ENCODE measurements around the gene RPAIN. TPM values are rescaled to one million over a fixed set of nuclear protein-coding genes. Genes with fewer than 3 reads are reported as not detected.

Gene RPAIN
- total and polyA plus RNA-seq, 2 donors (not counting 3 experiments of a cell fraction or from before 2014, with no cell fraction given) = 39.3 to 55.9 TPM

GRCh38 chr17:5378566-5379207 is 41.3 kb upstream of the RPAIN start:
- no TSS peak for BruUV-seq (replicated peaks)
- Histone ChIP-seq H3K9ac (replicated peaks; ENCODE audit: extremely low read depth, insufficient read depth, low read length) (no peak overlapping the region), H3K9me1 (replicated peaks; ENCODE audit: control insufficient read depth, extremely low read depth, insufficient read depth, low read length) (no peaks in the 10 kb centered on the region), H4K20me1 (replicated peaks; ENCODE audit: control insufficient read depth, extremely low read depth, insufficient read depth, low read length) (no peaks in the 10 kb centered on the region), H2AFZ (ENCODE audit: low read depth, low read length) (no peak overlapping the region), H3K4me2 (ENCODE audit: insufficient read depth, low read length) (no peak overlapping the region), H3K27ac (ENCODE audit: insufficient read depth, low read depth, low read length) (no peak overlapping the region), H3K27me3 (ENCODE audit: control insufficient read depth in 2 of 2, insufficient read depth in 2 of 2, low read length in 2 of 2) (no peaks in the 10 kb centered on the region), H3K4me3 (replicated peaks in 1 of 3; ENCODE audit: insufficient read depth in 1 of 3, low read depth in 1 of 3, low read length in 3 of 3) (no peak overlapping the region), H3K9me3 (replicated peaks; ENCODE audit: control insufficient read depth, insufficient read depth, low read length) (no peaks in the 10 kb centered on the region), H3K36me3 (ENCODE audit: control insufficient read depth in 2 of 2, extremely low read depth in 1 of 2, insufficient read depth in 2 of 2, low read length in 2 of 2) (peaks cover 9 to 40% of the 10 kb centered on the region in 2 experiments), H3K79me2 (ENCODE audit: control insufficient read depth, insufficient read depth, low read length) (no peaks in the 10 kb centered on the region), H3K4me1 (ENCODE audit: control insufficient read depth, extremely low read depth, insufficient read depth, low read length) (no peaks in the 10 kb centered on the region)
- TF ChIP-seq GATA2 (IDR thresholded peaks at IDR 0.05; ENCODE audit: insufficient read depth, insufficient read length, low read depth, low read length) (no peak), FOS (IDR thresholded peaks at IDR 0.05; ENCODE audit: borderline replicate concordance, insufficient read depth, low read length) (no peak), EZH2 (IDR thresholded peaks at IDR 0.05; ENCODE audit: borderline replicate concordance, low read depth, low read length, severe bottlenecking) (no peak), JUN (IDR thresholded peaks at IDR 0.05; ENCODE audit: borderline replicate concordance, insufficient read depth, insufficient read length, low read depth) (no peak), POLR2AphosphoS5 (IDR thresholded peaks at IDR 0.05; ENCODE audit: insufficient read depth, low read depth, low read length) (no peak), MYC (IDR thresholded peaks at IDR 0.05; ENCODE audit: low read depth, low read length) (no peak), POLR2A (IDR thresholded peaks at IDR 0.05; ENCODE audit: low read depth, low read length) (no peak)
- TF ChIP-seq, protein P1, sequence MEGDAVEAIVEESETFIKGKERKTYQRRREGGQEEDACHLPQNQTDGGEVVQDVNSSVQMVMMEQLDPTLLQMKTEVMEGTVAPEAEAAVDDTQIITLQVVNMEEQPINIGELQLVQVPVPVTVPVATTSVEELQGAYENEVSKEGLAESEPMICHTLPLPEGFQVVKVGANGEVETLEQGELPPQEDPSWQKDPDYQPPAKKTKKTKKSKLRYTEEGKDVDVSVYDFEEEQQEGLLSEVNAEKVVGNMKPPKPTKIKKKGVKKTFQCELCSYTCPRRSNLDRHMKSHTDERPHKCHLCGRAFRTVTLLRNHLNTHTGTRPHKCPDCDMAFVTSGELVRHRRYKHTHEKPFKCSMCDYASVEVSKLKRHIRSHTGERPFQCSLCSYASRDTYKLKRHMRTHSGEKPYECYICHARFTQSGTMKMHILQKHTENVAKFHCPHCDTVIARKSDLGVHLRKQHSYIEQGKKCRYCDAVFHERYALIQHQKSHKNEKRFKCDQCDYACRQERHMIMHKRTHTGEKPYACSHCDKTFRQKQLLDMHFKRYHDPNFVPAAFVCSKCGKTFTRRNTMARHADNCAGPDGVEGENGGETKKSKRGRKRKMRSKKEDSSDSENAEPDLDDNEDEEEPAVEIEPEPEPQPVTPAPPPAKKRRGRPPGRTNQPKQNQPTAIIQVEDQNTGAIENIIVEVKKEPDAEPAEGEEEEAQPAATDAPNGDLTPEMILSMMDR (IDR thresholded peaks at IDR 0.05; ENCODE audit: extremely low read depth in 1 of 2, insufficient read depth in 1 of 2, low read depth in 1 of 2, low read length in 2 of 2) = no peak
- TF ChIP-seq, protein P2, sequence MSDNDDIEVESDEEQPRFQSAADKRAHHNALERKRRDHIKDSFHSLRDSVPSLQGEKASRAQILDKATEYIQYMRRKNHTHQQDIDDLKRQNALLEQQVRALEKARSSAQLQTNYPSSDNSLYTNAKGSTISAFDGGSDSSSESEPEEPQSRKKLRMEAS (IDR thresholded peaks at IDR 0.05; ENCODE audit: insufficient read depth, insufficient read length) = no peak
- ChIA-PET CTCF (interaction anchor here (1.6 kb wide), 1 partner anchor 61 kb away, joined by 5 read pairs; the partner anchor contains the start of gene C1QBP), POLR2A (no interaction called here)
- intact Hi-C loops (cut with micrococcal nuclease) (no loop called here), dilution Hi-C loops (cut with MboI; ENCODE audit: extremely low pct_ligation_motif_present, low sequenced_read_pairs) (no loop called here)
- DNase-seq (ENCODE audit: low read depth, low spot score) = no peak
- no peak for FAIRE-seq
